OCI-LY1 (cell line): ENCODE results near the gene LIN54.
"Not testable (repeated sequence)": the region's sequence is repeated elsewhere in the genome, so short reads cannot be mapped to it uniquely, and the experiment has no call there.

Experiments used
- EZH2 ChIP-seq: fragments of 200-600 bp; sonication (generic), shearing (Covaris generic); IDR thresholded peaks from 2 replicates; pipeline ENCODE4 v1.8.0; 2017; ENCODE audit warnings: borderline replicate concordance, mixed run types, mild to moderate bottlenecking, antibody characterized with exemption, low read length, moderate library complexity, mixed read lengths
- TF ChIP-seq, protein P1 (sequence below): fragments of 200-600 bp; sonication (generic), shearing (Covaris generic); IDR thresholded peaks from 2 replicates; pipeline ENCODE4 v1.5.1; 2017; ENCODE audit warnings: mild to moderate bottlenecking, antibody characterized with exemption, low read length, moderate library complexity, mixed read lengths

DNA sequence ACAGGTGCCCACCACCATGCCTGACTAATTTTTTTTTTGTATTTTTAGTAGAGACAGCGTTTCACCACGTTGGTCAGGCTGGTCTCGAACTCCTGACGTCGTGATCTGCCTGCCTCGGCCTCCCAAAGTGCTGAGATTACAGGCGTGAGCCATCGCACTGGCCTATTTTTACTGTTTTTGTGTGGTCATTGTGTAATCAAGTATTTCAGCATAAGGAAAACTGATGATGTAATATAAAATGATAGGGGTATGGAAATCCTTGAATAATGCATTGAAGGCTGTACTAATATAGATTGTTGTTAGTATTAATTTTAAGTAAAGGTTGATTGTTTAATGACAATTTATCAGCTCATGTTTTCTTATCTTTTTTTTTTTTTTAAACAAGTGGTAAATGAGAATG lies 38.2 kb upstream of the LIN54 start:
- TF ChIP-seq, protein P1, sequence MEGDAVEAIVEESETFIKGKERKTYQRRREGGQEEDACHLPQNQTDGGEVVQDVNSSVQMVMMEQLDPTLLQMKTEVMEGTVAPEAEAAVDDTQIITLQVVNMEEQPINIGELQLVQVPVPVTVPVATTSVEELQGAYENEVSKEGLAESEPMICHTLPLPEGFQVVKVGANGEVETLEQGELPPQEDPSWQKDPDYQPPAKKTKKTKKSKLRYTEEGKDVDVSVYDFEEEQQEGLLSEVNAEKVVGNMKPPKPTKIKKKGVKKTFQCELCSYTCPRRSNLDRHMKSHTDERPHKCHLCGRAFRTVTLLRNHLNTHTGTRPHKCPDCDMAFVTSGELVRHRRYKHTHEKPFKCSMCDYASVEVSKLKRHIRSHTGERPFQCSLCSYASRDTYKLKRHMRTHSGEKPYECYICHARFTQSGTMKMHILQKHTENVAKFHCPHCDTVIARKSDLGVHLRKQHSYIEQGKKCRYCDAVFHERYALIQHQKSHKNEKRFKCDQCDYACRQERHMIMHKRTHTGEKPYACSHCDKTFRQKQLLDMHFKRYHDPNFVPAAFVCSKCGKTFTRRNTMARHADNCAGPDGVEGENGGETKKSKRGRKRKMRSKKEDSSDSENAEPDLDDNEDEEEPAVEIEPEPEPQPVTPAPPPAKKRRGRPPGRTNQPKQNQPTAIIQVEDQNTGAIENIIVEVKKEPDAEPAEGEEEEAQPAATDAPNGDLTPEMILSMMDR, result not testable (repeated sequence)
- not testable (repeated sequence) for TF ChIP-seq EZH2
